Smooth muscle cell of bladder (primary cell): ENCODE data around the gene CDAN1. TPM values are rescaled to one million over a fixed set of nuclear protein-coding genes. Genes with fewer than 3 reads are reported as not detected.

Experiments used
- total RNA-seq: library from RNA; depleted of rRNA; stranded (reverse); fragments of >200 nt; gene quantifications from 2 replicates; pipeline ENCODE4 v1.2.3, GENCODE V29; 2014

The CDAN1 gene, protein sequence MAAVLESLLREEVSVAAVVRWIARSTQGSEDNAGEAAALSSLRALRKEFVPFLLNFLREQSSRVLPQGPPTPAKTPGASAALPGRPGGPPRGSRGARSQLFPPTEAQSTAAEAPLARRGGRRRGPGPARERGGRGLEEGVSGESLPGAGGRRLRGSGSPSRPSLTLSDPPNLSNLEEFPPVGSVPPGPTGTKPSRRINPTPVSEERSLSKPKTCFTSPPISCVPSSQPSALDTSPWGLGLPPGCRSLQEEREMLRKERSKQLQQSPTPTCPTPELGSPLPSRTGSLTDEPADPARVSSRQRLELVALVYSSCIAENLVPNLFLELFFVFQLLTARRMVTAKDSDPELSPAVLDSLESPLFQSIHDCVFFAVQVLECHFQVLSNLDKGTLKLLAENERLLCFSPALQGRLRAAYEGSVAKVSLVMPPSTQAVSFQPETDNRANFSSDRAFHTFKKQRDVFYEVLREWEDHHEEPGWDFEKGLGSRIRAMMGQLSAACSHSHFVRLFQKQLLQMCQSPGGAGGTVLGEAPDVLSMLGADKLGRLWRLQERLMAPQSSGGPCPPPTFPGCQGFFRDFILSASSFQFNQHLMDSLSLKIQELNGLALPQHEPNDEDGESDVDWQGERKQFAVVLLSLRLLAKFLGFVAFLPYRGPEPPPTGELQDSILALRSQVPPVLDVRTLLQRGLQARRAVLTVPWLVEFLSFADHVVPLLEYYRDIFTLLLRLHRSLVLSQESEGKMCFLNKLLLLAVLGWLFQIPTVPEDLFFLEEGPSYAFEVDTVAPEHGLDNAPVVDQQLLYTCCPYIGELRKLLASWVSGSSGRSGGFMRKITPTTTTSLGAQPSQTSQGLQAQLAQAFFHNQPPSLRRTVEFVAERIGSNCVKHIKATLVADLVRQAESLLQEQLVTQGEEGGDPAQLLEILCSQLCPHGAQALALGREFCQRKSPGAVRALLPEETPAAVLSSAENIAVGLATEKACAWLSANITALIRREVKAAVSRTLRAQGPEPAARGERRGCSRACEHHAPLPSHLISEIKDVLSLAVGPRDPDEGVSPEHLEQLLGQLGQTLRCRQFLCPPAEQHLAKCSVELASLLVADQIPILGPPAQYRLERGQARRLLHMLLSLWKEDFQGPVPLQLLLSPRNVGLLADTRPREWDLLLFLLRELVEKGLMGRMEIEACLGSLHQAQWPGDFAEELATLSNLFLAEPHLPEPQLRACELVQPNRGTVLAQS
- 9.3 and 10.5 TPM in 2 replicates for total RNA-seq

GRCh38 chr15:42736793-42737528, at the start of gene CDAN1:
TSS of gene CDAN1 (minus strand) at chr15:42737128. CDS start at chr15:42737102, 26 bp downstream.

Other genes starting within 250 kb of the CDAN1 start
- 76.9 and 90.5 TPM in 2 replicates for gene ZNF106, start 246.0 kb downstream of the CDAN1 start, total RNA-seq
- 86.8 and 110 TPM in 2 replicates for gene SNAP23, start 241.5 kb downstream of the CDAN1 start, total RNA-seq
- gene LRRC57, start 188.3 kb downstream of the CDAN1 start, total RNA-seq: 8.4 and 9.0 TPM in 2 replicates
- gene HAUS2, start 188.3 kb downstream of the CDAN1 start, total RNA-seq: 21.6 and 24.5 TPM in 2 replicates
- gene STARD9, start 161.5 kb downstream of the CDAN1 start, total RNA-seq: 3.7 and 4.0 TPM in 2 replicates
- 6.3 and 7.8 TPM in 2 replicates for gene TTBK2, start 183.7 kb upstream of the CDAN1 start, total RNA-seq